ENCODE data around the gene TRAK1.
"Not testable (repeated sequence)": the region's sequence is repeated elsewhere in the genome, so short reads cannot be mapped to it uniquely, and the experiment has no call there.

TRAK1 gene, protein sequence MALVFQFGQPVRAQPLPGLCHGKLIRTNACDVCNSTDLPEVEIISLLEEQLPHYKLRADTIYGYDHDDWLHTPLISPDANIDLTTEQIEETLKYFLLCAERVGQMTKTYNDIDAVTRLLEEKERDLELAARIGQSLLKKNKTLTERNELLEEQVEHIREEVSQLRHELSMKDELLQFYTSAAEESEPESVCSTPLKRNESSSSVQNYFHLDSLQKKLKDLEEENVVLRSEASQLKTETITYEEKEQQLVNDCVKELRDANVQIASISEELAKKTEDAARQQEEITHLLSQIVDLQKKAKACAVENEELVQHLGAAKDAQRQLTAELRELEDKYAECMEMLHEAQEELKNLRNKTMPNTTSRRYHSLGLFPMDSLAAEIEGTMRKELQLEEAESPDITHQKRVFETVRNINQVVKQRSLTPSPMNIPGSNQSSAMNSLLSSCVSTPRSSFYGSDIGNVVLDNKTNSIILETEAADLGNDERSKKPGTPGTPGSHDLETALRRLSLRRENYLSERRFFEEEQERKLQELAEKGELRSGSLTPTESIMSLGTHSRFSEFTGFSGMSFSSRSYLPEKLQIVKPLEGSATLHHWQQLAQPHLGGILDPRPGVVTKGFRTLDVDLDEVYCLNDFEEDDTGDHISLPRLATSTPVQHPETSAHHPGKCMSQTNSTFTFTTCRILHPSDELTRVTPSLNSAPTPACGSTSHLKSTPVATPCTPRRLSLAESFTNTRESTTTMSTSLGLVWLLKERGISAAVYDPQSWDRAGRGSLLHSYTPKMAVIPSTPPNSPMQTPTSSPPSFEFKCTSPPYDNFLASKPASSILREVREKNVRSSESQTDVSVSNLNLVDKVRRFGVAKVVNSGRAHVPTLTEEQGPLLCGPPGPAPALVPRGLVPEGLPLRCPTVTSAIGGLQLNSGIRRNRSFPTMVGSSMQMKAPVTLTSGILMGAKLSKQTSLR

DNA sequence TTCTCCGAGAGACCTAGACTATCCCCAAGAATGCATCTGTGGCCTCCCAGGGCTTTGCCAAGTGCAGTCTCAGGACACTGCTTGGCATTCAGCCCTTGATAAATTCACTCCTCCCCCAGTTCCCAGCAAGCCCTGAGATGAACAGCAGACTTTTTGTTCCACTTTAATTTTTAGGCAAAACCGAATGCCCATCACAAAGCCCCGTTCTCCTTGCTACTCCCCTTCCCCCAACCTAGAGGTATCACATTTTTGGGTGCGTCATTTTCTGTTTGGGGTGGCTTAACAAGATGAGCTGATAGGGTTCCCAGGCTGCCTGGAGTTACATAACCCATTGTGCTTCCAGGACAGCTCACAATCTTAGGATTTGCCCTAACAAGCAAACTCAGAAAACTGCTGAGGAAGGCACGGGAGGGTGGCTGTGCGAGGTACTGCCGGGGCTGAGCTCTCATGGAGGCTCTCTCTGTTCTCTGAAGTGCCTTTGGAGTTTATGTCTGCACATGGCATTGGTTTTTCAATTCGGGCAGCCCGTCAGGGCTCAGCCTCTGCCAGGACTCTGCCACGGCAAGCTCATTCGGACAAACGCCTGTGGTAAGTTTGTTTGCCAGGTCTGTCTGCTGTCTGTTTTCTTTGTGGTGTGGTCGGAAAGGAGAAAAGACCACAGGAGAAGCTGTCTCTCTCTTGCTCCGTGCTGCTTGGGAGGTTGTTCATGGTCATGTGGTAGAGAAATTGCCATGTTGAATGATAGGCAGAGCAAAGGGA lies at the start of gene TRAK1:
TSS of gene TRAK1 (plus strand) at position 385 of the 759 bp plus-strand sequence. CDS start at position 498, 113 bp downstream.
- DNase-seq, result no peak

DNA sequence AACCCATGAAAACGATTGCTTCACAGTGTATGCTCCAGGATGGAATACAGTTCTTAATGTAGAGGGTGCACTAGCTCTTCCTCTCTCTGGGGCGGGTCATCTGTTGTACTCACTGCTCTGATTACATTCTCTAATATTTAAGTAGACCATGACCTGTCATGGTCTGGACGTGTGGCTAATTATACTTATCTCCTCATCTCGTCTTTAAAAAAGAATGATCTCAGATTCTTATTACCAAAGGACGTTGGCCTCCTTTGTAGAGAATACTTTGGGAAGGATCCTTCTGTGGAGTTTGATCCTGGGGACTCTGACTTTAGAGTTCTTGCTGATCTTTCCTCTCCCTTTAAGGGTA lies 48.4 kb upstream of the TRAK1 start:
- no peak for DNase-seq

DNA sequence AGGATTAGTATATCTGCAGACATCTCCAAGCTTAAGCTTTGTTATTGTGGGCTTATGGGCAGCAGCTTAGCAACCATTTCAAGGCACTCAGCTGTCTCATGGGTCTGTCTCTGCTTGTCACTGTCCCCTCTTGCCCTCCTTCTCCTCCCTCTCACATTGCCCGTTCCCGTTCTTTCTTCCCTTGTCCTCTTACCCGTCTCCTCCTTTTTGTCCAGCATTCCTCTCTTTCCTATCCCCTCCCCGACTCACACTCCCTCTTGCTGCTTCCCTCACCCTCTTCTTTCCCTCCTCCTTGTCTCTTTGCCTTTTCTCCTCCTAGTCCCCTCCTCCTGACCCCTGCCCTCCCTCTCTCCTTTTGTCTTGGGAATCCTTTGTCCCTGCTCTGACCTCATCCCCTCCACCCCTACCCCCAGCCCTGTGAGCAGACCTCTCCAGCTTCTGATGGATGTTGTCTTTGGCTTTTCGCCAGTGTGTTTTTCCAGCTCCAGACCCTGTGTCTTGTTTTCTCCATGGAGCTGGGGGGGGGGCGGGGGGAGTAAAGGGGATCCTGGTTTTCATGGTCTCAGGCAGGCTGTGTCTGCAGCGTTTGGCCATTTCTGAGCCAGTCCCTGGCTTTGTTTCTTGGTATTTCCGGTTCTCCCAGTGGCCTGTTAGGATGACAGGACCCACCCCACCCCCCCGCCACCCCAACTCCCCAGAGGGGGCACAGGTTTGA lies 47.9 kb upstream of the TRAK1 start:
- DNase-seq, result peak; percentile 96

DNA sequence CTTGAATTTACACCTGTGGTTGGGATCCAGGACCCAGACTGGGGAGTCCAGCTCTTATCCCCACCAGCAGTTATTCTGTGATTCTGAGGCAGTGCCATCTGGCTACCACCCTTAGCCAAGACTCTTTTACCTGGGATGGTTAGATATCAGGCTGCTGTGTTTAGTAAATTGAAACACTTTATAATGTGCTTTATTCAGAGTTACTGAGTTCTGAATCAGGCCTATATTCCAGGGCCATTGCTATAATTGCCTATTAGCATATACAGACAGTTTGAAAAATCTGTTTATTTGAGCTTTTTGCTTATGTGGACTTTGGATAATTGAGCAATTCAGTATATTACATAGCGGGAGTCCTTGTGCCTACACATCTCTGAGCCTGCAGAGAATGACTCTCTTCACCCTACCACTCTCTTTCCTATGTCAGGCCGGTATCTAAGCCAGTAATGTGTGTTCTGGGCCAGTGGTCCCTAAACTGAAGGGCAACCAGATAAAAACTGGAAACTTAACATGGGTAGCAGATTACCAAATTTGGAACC lies 45.4 kb upstream of the TRAK1 start:
- no peak for DNase-seq

GRCh38 chr3:42048526-42048925 lies 42.6 kb upstream of the TRAK1 start:
- not testable (repeated sequence) for DNase-seq

- no peak for DNase-seq
Measured at GRCh38 chr3:42050126-42050525, 41.0 kb upstream of the TRAK1 start.

DNA sequence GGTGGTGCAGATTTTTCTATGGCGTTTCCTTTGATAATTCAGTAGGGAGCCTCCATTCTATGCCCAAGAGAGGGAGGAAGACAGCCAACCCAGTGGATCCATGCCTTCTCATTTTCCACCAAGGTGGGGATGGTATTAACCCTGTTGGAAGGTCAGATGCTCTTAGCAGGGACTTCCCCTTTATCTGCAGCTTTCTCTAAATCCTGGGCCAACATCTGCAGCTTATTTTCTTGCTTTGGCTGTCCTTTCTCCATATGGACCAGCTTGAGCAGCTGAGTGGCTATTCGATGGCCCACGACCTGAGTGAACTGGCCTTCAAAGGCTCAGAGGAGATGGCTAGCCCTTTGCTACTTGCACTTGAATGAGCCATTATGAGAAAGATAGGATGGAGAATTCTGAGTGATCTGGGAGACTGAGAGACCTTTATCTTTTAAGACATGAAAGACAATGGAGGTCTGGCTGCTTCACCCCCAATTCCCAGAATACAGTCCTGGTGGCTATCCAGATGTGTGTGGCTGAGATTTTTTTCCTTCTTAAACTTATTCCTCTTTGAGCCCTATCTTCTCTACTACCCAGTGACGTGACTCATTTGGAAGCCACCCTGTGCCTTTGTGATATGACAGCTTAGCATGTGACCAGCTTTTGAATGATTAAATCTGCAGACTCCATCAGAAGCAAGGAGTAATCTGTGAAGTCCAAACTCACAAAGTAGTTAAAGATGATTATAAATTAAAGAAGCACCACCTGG lies 39.6 kb upstream of the TRAK1 start:
- DNase-seq, result no peak

DNA sequence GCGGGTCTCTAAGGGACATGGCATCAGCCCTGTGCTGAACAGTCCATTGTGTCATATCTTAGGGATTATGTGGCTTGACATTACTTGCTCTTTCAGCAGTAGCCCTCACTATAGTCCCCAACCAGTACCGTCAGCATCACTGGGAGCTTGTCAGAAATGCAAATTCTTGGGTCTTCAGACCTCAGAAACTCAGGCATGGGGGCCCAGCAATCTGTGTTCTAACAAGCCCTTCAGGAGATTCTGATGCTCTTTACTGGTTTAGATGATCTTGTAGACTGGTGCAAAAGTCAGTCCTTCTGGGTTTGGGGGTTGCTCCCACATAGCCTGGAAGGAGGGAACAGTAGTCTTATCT lies 39.0 kb upstream of the TRAK1 start:
- DNase-seq, result no peak

- DNase-seq, result peak; percentile 60
Measured at GRCh38 chr3:42052484-42053351, 38.4 kb upstream of the TRAK1 start.

GRCh38 chr3:42053476-42053875 lies 37.7 kb upstream of the TRAK1 start:
- DNase-seq, result no peak

DNA sequence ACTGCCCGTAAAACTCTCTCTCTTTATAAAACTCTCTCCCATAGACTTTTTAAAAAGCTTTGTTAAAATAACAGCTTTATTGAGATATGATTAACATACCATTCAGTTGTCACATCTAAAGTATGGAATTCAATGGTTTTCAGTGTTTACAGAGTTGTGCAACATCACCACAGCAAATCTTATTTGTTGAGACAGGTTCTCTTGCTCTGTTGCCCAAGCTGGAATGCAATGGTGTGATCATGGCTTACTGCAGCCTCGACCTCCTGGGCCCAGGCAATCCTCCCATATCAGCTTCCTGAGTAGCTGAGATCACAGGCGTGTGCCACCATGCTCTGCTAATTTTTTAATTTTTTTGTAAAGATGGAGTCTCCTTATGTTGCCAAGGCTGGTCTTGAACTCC lies 35.9 kb upstream of the TRAK1 start:
- no peak for DNase-seq

- no peak for DNase-seq
Measured at GRCh38 chr3:42056840-42057239, 34.3 kb upstream of the TRAK1 start.

- no peak for DNase-seq
Measured at GRCh38 chr3:42057561-42058211, 33.5 kb upstream of the TRAK1 start.

- no peak for DNase-seq
Measured at GRCh38 chr3:42061025-42061712, 30.0 kb upstream of the TRAK1 start.

DNA sequence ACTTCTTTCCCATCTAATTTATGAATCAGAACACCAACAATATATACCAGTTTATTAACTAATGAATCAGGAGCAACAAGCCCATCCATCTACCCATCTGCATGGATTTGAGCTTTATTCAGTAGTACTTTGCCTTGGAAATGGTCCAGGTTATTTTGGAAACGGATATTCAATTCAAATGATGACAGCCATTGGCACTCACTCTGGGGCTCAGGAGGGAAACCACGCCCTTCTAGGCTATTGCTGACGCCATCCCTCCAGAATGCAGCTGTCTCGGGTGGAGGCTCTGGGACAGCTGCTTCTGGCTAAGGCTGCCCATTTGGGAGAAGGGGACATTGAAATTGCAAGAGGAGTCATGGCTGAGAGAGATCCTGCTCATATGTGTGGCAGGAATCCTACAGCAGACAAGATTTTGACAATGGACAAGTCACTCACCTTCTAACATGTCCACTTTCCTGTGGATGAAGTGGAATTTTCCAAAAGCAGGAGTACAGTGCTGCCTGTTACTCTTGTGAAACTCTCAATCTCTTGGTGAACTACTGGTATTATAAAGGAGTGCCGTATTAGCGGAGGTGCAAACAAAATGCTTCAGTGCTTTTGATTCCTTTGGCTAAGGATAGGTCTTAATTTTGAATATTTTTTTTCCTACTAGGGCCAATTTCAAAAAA lies 29.3 kb upstream of the TRAK1 start:
- peak; percentile 82 for DNase-seq

DNA sequence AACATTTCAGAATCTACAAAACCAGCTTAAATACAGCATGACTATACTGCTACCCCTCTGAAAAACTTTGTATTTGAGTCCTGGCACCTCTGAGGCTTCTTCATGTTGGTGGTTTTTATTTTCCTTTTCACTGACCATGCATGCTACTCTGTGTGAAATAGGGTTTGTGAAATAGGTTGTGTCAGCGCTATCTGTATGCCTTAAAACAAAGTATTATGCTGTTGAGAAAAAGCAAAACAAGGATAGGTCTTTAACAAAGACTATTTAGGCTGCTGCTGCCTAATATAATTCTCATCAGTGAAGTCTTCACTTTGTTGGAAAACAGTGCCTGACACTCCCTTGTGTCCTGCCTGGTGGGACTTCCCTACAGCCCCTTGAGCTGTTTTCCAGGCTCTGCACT lies 28.7 kb upstream of the TRAK1 start:
- no peak for DNase-seq

- DNase-seq, result peak; percentile 46
Measured at GRCh38 chr3:42063888-42064287, 27.3 kb upstream of the TRAK1 start.

- DNase-seq, result peak; percentile 83
Measured at GRCh38 chr3:42066516-42067181, 24.5 kb upstream of the TRAK1 start.
